HCT116 (cell line): ENCODE measurements around the gene NDOR1. TPM values are rescaled to one million over a fixed set of nuclear protein-coding genes. Genes with fewer than 3 reads are reported as not detected.
A peak's percentile ranks its signal among the peaks of the same experiment; 100 is the strongest.

ENCODE experiments used
- ATAC-seq: fragments of 200-7000 bp; cut with Tn5 transposase; 2 replicates; pipeline ENCODE4 v1.9.1; 2020; ENCODE audit warnings: mild to moderate bottlenecking, moderate library complexity
- Bru-seq: library from RNA; stranded (reverse); fragments of 400-500 nt; gene quantifications from one replicate; lab custom pipeline; 2021; lab: Mats Ljungman, UMichigan
- BruChase-seq, 2 experiments: library from RNA; stranded (reverse); fragments of 400-500 nt; gene quantifications; one replicate each; lab custom pipeline; 2021; lab: Mats Ljungman, UMichigan
- BruUV-seq: library from RNA; stranded (reverse); fragments of 400-500 nt; replicated peaks from 2 replicates; lab custom pipeline; 2021; lab: Mats Ljungman, UMichigan
- CTCF ChIA-PET: fragments of 300-600 bp; sonication (Branson Sonifier 250); formaldehyde crosslinking; loops from one replicate; lab custom pipeline; 2021; ENCODE audit warnings: antibody characterized with exemption; lab: Charles Lee
- POLR2A ChIA-PET: fragments of 300-600, 350-600 bp; sonication (Branson Sonifier 250); formaldehyde crosslinking; loops from one replicate; lab custom pipeline; 2021; ENCODE audit warnings: antibody characterized with exemption; lab: Charles Lee
- RAD21 ChIA-PET, 2 experiments: fragments of 300-600 bp; sonication (Branson Sonifier 250); formaldehyde crosslinking; loops; one replicate each; lab custom pipeline; 2023; ENCODE audit warnings: low total read pairs in 2 of 2; ENCODE audit not compliant: uncharacterized antibody in 2 of 2, unreplicated experiment in 2 of 2, low non-redundant PET in 1 of 2; lab: Charles Lee
- DNase-seq: peaks from one replicate; pipeline ENCODE4 v3.0.0-alpha.2; 2010; ENCODE audit warnings: low read depth, low spot score
- H2AFZ ChIP-seq: fragments of 200-600 bp; shearing (Covaris generic), sonication (generic); 2 replicates; pipeline ENCODE4 v1.6.1; 2017; ENCODE audit warnings: low read depth, mixed run types, mixed read lengths, antibody characterized with exemption, low read length; ENCODE audit not compliant: poor library complexity, severe bottlenecking
- H3K27ac ChIP-seq: 2 replicates; pipeline ENCODE4 v1.5.1; 2012; ENCODE audit warnings: low read depth, low read length
- H3K27me3 ChIP-seq: fragments of 200-600 bp; sonication (generic); 2 replicates; pipeline ENCODE4 v1.6.1; 2016; ENCODE audit warnings: mixed run types, low read length, mixed read lengths; ENCODE audit not compliant: insufficient read depth
- H3K36me3 ChIP-seq, 2 experiments: fragments of 200-500 bp in 1 of 2; fragments of 200-600 bp in 1 of 2; sonication (Bioruptor generic) in 1 of 2; sonication (generic) in 1 of 2; 2 replicates each; pipeline versions ENCODE4 v1.5.1 to v1.6.1; 2014 to 2016; ENCODE audit warnings: low read length in 2 of 2, inconsistent platforms in 1 of 2, mixed read lengths in 1 of 2, mixed run types in 1 of 2; ENCODE audit not compliant: insufficient read depth in 2 of 2, control insufficient read depth in 1 of 2
- H3K4me1 ChIP-seq, 2 experiments: fragments of 200-600 bp in 1 of 2; sonication (generic) in 1 of 2; 2 replicates each; pipeline versions ENCODE4 v1.5.1 to v1.6.1; 2012 to 2017; ENCODE audit warnings: low read length in 2 of 2, inconsistent platforms in 1 of 2, mild to moderate bottlenecking in 1 of 2, mixed read lengths in 1 of 2, mixed run types in 1 of 2, moderate library complexity in 1 of 2; ENCODE audit not compliant: insufficient read depth in 2 of 2, control insufficient read depth in 1 of 2
- H3K4me2 ChIP-seq: fragments of 200-600 bp; sonication (generic); 2 replicates; pipeline ENCODE4 v1.6.1; 2017; ENCODE audit warnings: mixed run types, low read length, mixed read lengths
- H3K4me3 ChIP-seq, 2 experiments: fragments of 200-600 bp in 1 of 2; sonication (generic) in 1 of 2; replicated peaks in 1 of 2; 2 replicates each; pipeline ENCODE4 v1.5.1; 2011 to 2016; ENCODE audit warnings: low read length in 2 of 2, control low read depth in 1 of 2, low read depth in 1 of 2, mild to moderate bottlenecking in 1 of 2, mixed read lengths in 1 of 2, mixed run types in 1 of 2
- H3K79me2 ChIP-seq: fragments of 200-600 bp; sonication (generic); 2 replicates; pipeline ENCODE4 v1.6.1; 2017; ENCODE audit warnings: mild to moderate bottlenecking, mixed run types, low read length, moderate library complexity, mixed read lengths; ENCODE audit not compliant: insufficient read depth
- H3K9ac ChIP-seq: fragments of 200-600 bp; sonication (generic); 2 replicates; pipeline ENCODE4 v1.6.1; 2016; ENCODE audit warnings: low read length, mixed read lengths
- H3K9me2 ChIP-seq: fragments of 200-600 bp; sonication (generic), shearing (Covaris generic); 2 replicates; pipeline ENCODE4 v1.6.1; 2017; ENCODE audit warnings: mixed run types, mild to moderate bottlenecking, moderate library complexity; ENCODE audit not compliant: insufficient read depth
- H3K9me3 ChIP-seq, 2 experiments: fragments of 200-500 bp in 1 of 2; fragments of 200-600 bp in 1 of 2; sonication (Bioruptor generic) in 1 of 2; sonication (generic) in 1 of 2; 2 replicates each; pipeline ENCODE4 v1.6.1; 2014 to 2017; ENCODE audit warnings: low read length in 2 of 2, mixed read lengths in 2 of 2, inconsistent platforms in 1 of 2, low read depth in 1 of 2, mild to moderate bottlenecking in 1 of 2, mixed run types in 1 of 2, moderate library complexity in 1 of 2; ENCODE audit not compliant: control insufficient read depth in 1 of 2, insufficient read depth in 1 of 2
- H4K20me1 ChIP-seq: fragments of 200-600 bp; sonication (generic), shearing (Covaris generic); 2 replicates; pipeline ENCODE4 v1.6.1; 2017; ENCODE audit warnings: mixed run types, mild to moderate bottlenecking, moderate library complexity; ENCODE audit not compliant: insufficient read depth
- EGR1 ChIP-seq: IDR thresholded peaks from 2 replicates; pipeline ENCODE4 v1.6.1; 2012; ENCODE audit warnings: low read depth
- ELF1 ChIP-seq: IDR thresholded peaks from 2 replicates; pipeline ENCODE4 v1.6.1; 2012; ENCODE audit warnings: low read depth, borderline replicate concordance
- EZH2 ChIP-seq: fragments of 200-600 bp; sonication (generic); IDR thresholded peaks from 2 replicates; pipeline ENCODE4 v1.6.1; 2017; ENCODE audit warnings: antibody characterized with exemption, mixed run types
- EZH2phosphoT487 ChIP-seq: fragments of 200-600 bp; IDR thresholded peaks from 2 replicates; pipeline ENCODE4 v1.6.1; 2018; ENCODE audit warnings: antibody characterized with exemption, borderline replicate concordance
- FOSL1 ChIP-seq: IDR thresholded peaks from 2 replicates; pipeline ENCODE4 v1.6.1; 2012; ENCODE audit warnings: low read depth
- POLR2A ChIP-seq: IDR thresholded peaks from 2 replicates; pipeline ENCODE4 v1.7.0; 2011; ENCODE audit warnings: borderline replicate concordance; ENCODE audit not compliant: insufficient read depth, insufficient read length; ENCODE audit errors: extremely low read depth
- POLR2AphosphoS5 ChIP-seq: IDR thresholded peaks from 2 replicates; pipeline ENCODE4 v1.6.1; 2011; ENCODE audit warnings: mild to moderate bottlenecking, low read depth, low read length, moderate library complexity
- RAD21 ChIP-seq: IDR thresholded peaks from 2 replicates; pipeline ENCODE4 v1.6.1; 2012; ENCODE audit warnings: low read depth, mild to moderate bottlenecking
- SRF ChIP-seq: IDR thresholded peaks from 2 replicates; pipeline ENCODE4 v1.6.1; 2012; ENCODE audit warnings: low read depth
- YY1 ChIP-seq: IDR thresholded peaks from 2 replicates; pipeline ENCODE4 v1.6.1; 2011; ENCODE audit warnings: low read length, low read depth, moderate library complexity, mild to moderate bottlenecking; ENCODE audit not compliant: insufficient replicate concordance; ENCODE audit errors: extremely low read depth
- ZFX ChIP-seq: fragments of 450-650 bp; IDR thresholded peaks from 2 replicates; pipeline ENCODE4 v1.6.1; 2017
- intact Hi-C: fragments of 100-400 bp; cut with micrococcal nuclease; formaldehyde crosslinking; loops from 2 replicates; pipeline ENCODE4 v1.10.0; 2022
- long read RNA-seq: library from polyadenylated mRNA; unstranded; transcript quantifications from one replicate; pipeline ENCODE4 v2.0.0, GENCODE V29; 2021; ENCODE audit not compliant: unreplicated experiment
- polyA plus RNA-seq: library from polyadenylated mRNA; unstranded; fragments of >200 nt; gene quantifications from 2 replicates; pipeline ENCODE4 v1.2.1, GENCODE V29; 2012; ENCODE audit warnings: missing spikeins
- total RNA-seq: library from RNA; stranded (reverse); gene quantifications from one replicate; pipeline ENCODE4 v1.2.1, GENCODE V29; 2021; ENCODE audit not compliant: unreplicated experiment
- TF ChIP-seq, protein P1 (sequence below), 3 experiments: fragments of 200-600 bp in 1 of 3; sonication (generic) in 1 of 3; IDR thresholded peaks in 2 of 3; conservative IDR thresholded peaks in 1 of 3; 2 replicates each; pipeline ENCODE4 v1.5.1; 2012 to 2017; ENCODE audit warnings: low read depth in 2 of 3, low read length in 2 of 3, antibody characterized with exemption in 1 of 3, borderline replicate concordance in 1 of 3, control low read depth in 1 of 3, mild to moderate bottlenecking in 1 of 3, mixed read lengths in 1 of 3, mixed run types in 1 of 3, moderate library complexity in 1 of 3; ENCODE audit not compliant: insufficient read depth in 1 of 3
- TF ChIP-seq, protein P2 (sequence below): IDR thresholded peaks from 2 replicates; pipeline ENCODE4 v1.6.1; 2012
- TF ChIP-seq, protein P3 (sequence below): IDR thresholded peaks from 2 replicates; pipeline ENCODE4 v1.6.1; 2011; ENCODE audit warnings: mild to moderate bottlenecking, low read length, moderate library complexity; ENCODE audit not compliant: insufficient replicate concordance; ENCODE audit errors: extremely low read depth
- TF ChIP-seq, protein P4 (sequence below): IDR thresholded peaks from 2 replicates; pipeline ENCODE4 v1.6.1; 2012

The NDOR1 gene
- total RNA-seq (28.4 TPM), Bru-seq, nascent RNA (percentile 70 among the genes with signal in this experiment), BruChase-seq, experiment 1, labeled RNA remaining after a 6-hour chase (percentile 82 among the genes with signal in this experiment), BruChase-seq, experiment 2, labeled RNA remaining after a 2-hour chase (percentile 80 among the genes with signal in this experiment)
- polyA plus RNA-seq = 9.7 and 10.8 TPM in 2 replicates
- long read RNA-seq, partial matches to known transcripts = 8 of 24 reads
- long read RNA-seq, other reads (novel, unspliced or antisense) = 13 of 24 reads

DNA sequence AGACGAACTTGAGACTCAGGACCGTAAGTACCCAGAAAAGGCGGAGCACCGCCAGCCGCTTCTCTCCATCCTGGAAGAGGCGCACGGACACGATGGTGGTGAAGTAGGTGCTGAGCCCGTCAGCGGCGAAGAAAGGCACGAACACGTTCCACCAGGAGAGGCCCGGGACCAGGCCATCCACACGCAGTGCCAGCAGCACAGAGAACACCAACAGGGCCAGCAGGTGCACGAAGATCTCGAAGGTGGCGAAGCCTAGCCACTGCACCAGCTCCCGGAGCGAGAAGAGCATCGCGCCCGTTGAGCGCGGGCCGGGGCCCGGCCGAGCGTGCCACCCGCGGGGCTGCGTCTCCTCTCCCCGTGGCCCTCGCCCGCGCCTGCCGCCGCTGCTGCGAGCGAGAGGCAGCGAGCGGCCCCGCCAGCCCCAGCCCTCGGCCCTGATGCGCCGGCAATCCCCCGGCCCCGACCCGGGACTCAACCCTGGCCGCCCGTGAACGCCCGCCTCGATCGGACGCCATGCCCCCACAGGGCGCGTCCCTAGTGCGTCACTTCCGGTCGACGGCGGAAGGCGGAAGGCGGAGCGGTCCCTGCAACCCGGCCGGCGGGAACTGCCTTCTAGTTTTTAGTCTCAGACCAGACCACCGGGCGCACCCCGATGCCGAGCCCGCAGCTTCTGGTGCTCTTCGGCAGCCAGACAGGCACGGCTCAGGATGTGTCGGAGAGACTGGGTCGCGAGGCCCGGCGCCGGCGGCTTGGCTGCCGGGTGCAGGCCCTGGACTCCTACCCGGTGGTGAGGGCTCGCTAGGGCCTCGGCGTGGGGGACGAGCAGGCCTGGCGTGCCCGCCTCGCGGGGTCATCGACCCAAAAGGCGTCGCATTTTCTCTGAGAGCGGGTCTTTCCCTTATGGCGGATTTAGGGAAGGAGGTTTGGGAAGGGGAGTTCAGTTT lies at the start of gene NDOR1, which contains the start of gene TMEM203:
Gene NDOR1 (plus strand): TSS at position 575 of the 944 bp plus-strand sequence. CDS start 78 bp downstream, at position 653.
Gene TMEM203 (minus strand): TSS at position 523 of the 944 bp plus-strand sequence. CDS start 234 bp downstream, at position 289.
- Histone ChIP-seq H4K20me1 (no peaks in the 10 kb centered on the region), H3K79me2 (peaks cover 62% of the 10 kb centered on the region), H3K9ac (peak within 1 kb of the TSS; percentile 95), H3K9me3 (no peaks in the 10 kb centered on the region), H2AFZ (no peak within 1 kb of the TSS), H3K27ac (peak within 1 kb of the TSS; percentile 78), H3K9me2 (no peaks in the 10 kb centered on the region), H3K27me3 (no peaks in the 10 kb centered on the region), H3K36me3 (peaks cover 0 to 13% of the 10 kb centered on the region in 2 experiments; a peak in 2 of 4 replicates), H3K4me1 (peaks cover 22 to 35% of the 10 kb centered on the region in 2 experiments), H3K4me3 (peak within 1 kb of the TSS; percentile 91 to 98), H3K4me2 (peak within 1 kb of the TSS; percentile 93)
- DNase-seq = peak; percentile 62
- intact Hi-C loops = loop anchor here (2.0 kb wide), 1 partner anchor 17 kb away; the partner anchor contains the start of gene RNF208
- CTCF ChIA-PET = no interaction called here
- RAD21 ChIA-PET = no interaction called here
- POLR2A ChIA-PET = interaction anchor here (1.9 to 2.1 kb wide), 2 partner anchors 16 to 18 kb away, joined by 6 read pairs; partner anchors contain the start of gene SSNA1
- TF ChIP-seq RAD21 = no peak
- TF ChIP-seq FOSL1 = no peak
- TF ChIP-seq, protein P1, sequence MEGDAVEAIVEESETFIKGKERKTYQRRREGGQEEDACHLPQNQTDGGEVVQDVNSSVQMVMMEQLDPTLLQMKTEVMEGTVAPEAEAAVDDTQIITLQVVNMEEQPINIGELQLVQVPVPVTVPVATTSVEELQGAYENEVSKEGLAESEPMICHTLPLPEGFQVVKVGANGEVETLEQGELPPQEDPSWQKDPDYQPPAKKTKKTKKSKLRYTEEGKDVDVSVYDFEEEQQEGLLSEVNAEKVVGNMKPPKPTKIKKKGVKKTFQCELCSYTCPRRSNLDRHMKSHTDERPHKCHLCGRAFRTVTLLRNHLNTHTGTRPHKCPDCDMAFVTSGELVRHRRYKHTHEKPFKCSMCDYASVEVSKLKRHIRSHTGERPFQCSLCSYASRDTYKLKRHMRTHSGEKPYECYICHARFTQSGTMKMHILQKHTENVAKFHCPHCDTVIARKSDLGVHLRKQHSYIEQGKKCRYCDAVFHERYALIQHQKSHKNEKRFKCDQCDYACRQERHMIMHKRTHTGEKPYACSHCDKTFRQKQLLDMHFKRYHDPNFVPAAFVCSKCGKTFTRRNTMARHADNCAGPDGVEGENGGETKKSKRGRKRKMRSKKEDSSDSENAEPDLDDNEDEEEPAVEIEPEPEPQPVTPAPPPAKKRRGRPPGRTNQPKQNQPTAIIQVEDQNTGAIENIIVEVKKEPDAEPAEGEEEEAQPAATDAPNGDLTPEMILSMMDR (IDR thresholded peaks at IDR 0.05 in 2 of 3, conservative IDR thresholded peaks at IDR 0.05 in 1 of 3; ENCODE audit: borderline replicate concordance in 1 of 3, insufficient read depth in 1 of 3, low read depth in 2 of 3, low read length in 2 of 3) = no peak
- TF ChIP-seq ZFX = peak; percentile 97
- no peak for TF ChIP-seq ELF1
- TF ChIP-seq EGR1 = no peak
- peak; percentile 93 for TF ChIP-seq POLR2A
- TF ChIP-seq, protein P2, sequence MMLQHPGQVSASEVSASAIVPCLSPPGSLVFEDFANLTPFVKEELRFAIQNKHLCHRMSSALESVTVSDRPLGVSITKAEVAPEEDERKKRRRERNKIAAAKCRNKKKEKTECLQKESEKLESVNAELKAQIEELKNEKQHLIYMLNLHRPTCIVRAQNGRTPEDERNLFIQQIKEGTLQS = no peak
- peak; percentile 94 for TF ChIP-seq YY1
- no peak for TF ChIP-seq EZH2phosphoT487
- TF ChIP-seq, protein P3, sequence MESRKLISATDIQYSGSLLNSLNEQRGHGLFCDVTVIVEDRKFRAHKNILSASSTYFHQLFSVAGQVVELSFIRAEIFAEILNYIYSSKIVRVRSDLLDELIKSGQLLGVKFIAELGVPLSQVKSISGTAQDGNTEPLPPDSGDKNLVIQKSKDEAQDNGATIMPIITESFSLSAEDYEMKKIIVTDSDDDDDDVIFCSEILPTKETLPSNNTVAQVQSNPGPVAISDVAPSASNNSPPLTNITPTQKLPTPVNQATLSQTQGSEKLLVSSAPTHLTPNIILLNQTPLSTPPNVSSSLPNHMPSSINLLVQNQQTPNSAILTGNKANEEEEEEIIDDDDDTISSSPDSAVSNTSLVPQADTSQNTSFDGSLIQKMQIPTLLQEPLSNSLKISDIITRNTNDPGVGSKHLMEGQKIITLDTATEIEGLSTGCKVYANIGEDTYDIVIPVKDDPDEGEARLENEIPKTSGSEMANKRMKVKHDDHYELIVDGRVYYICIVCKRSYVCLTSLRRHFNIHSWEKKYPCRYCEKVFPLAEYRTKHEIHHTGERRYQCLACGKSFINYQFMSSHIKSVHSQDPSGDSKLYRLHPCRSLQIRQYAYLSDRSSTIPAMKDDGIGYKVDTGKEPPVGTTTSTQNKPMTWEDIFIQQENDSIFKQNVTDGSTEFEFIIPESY = no peak
- no peak for TF ChIP-seq EZH2
- peak; percentile 88 for TF ChIP-seq POLR2AphosphoS5
- no peak for TF ChIP-seq SRF
- TF ChIP-seq, protein P4, sequence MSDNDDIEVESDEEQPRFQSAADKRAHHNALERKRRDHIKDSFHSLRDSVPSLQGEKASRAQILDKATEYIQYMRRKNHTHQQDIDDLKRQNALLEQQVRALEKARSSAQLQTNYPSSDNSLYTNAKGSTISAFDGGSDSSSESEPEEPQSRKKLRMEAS = no peak
- BruUV-seq = no TSS peak
- peak; percentile 46 for ATAC-seq
